Neural progenitor cell (in vitro differentiated cells): Measurements from ENCODE around the gene APOBEC3F. TPM values are rescaled to one million over a fixed set of nuclear protein-coding genes. Genes with fewer than 3 reads are reported as not detected.

ENCODE experiments used
- DNase-seq: peaks from one replicate; pipeline ENCODE4 v3.0.0-alpha.2; 2016; ENCODE audit warnings: low spot score
- H2AFZ ChIP-seq: fragments of 200-600 bp; sonication (generic); replicated peaks from 2 replicates; pipeline ENCODE4 v1.6.1; 2016; ENCODE audit warnings: antibody characterized with exemption
- H3F3A ChIP-seq: fragments of 200-600 bp; sonication (generic); 2 replicates; pipeline ENCODE4 v1.6.1; 2016; ENCODE audit warnings: antibody characterized with exemption, low read depth
- H3K27ac ChIP-seq: fragments of 200-600 bp; sonication (generic); 2 replicates; pipeline ENCODE4 v1.5.1; 2016; ENCODE audit warnings: mild to moderate bottlenecking
- H3K27me3 ChIP-seq: fragments of 200-600 bp; sonication (generic); 2 replicates; pipeline ENCODE4 v1.6.1; 2016; ENCODE audit warnings: mild to moderate bottlenecking, moderate library complexity
- H3K36me3 ChIP-seq: fragments of 200-600 bp; sonication (generic); 2 replicates; pipeline ENCODE4 v1.5.1; 2016
- H3K4me1 ChIP-seq: fragments of 200-600 bp; sonication (generic); 2 replicates; pipeline ENCODE4 v1.6.1; 2016; ENCODE audit warnings: mixed run types
- H3K4me2 ChIP-seq: fragments of 200-600 bp; sonication (generic); 2 replicates; pipeline ENCODE4 v1.6.1; 2016
- H3K4me3 ChIP-seq: fragments of 200-600 bp; sonication (generic); 2 replicates; pipeline ENCODE4 v1.5.1; 2016
- H3K79me2 ChIP-seq: fragments of 200-600 bp; sonication (generic); 2 replicates; pipeline ENCODE4 v1.6.1; 2016; ENCODE audit warnings: low read depth
- H3K9ac ChIP-seq: fragments of 200-600 bp; sonication (generic); 2 replicates; pipeline ENCODE4 v1.6.1; 2016
- H3K9me3 ChIP-seq: fragments of 200-600 bp; sonication (generic); 2 replicates; pipeline ENCODE4 v1.5.1; 2016; ENCODE audit warnings: low read depth
- H4K20me1 ChIP-seq: fragments of 200-600 bp; sonication (generic); 2 replicates; pipeline ENCODE4 v1.6.1; 2016; ENCODE audit warnings: low read depth
- H3K27ac Mint-ChIP-seq: 3 replicates; pipeline ENCODE4 v1.8.0; 2021; ENCODE audit warnings: mixed read lengths
- H3K27me3 Mint-ChIP-seq: 2 replicates; pipeline ENCODE4 v1.8.0; 2022; ENCODE audit warnings: low read depth, mild to moderate bottlenecking, inconsistent platforms, moderate library complexity, mixed read lengths; ENCODE audit not compliant: insufficient read depth
- H3K36me3 Mint-ChIP-seq: 3 replicates; pipeline ENCODE4 v1.8.0; 2021; ENCODE audit warnings: mixed read lengths
- H3K4me1 Mint-ChIP-seq: 3 replicates; pipeline ENCODE4 v1.8.0; 2021; ENCODE audit warnings: mixed read lengths
- H3K4me3 Mint-ChIP-seq: 3 replicates; pipeline ENCODE4 v1.8.0; 2021; ENCODE audit warnings: mild to moderate bottlenecking, moderate library complexity, mixed read lengths
- H3K9me3 Mint-ChIP-seq: 3 replicates; pipeline ENCODE4 v1.8.0; 2020; ENCODE audit warnings: mixed read lengths
- EZH2 ChIP-seq: fragments of 200-600 bp; sonication (generic); IDR thresholded peaks from 2 replicates; pipeline ENCODE4 v1.6.1; 2017; ENCODE audit warnings: antibody characterized with exemption, mild to moderate bottlenecking, moderate library complexity
- EZH2phosphoT487 ChIP-seq: fragments of 200-600 bp; sonication (generic); IDR thresholded peaks from 2 replicates; pipeline ENCODE4 v1.6.1; 2017; ENCODE audit warnings: antibody characterized with exemption
- total RNA-seq: library from RNA; depleted of rRNA; stranded (reverse); fragments of >200 nt; gene quantifications from 2 replicates; pipeline ENCODE4 v1.2.3, GENCODE V29; 2015; ENCODE audit warnings: low replicate concordance
- TF ChIP-seq, protein P1 (sequence below): fragments of 200-600 bp; sonication (generic); IDR thresholded peaks from 2 replicates; pipeline ENCODE4 v1.5.1; 2017; ENCODE audit warnings: antibody characterized with exemption, mild to moderate bottlenecking

Gene APOBEC3F
- total RNA-seq, 1 donor from 2014 or later = 0.45 TPM

- H3K36me3 ChIP-seq = no peaks in the 10 kb centered on the region
- H4K20me1 ChIP-seq = no peaks in the 10 kb centered on the region
- Mint-ChIP-seq H3K27me3 (peaks cover 4% of the 10 kb centered on the region), H3K4me3 (peak overlapping the region; percentile 5), H3K36me3 (no peaks in the 10 kb centered on the region), H3K4me1 (peaks cover 27% of the 10 kb centered on the region), H3K9me3 (no peaks in the 10 kb centered on the region), H3K27ac (peak overlapping the region; percentile 47)
- peak overlapping the region; percentile 66 for H3K4me2 ChIP-seq
- peak; percentile 75 for DNase-seq
- H3K27me3 ChIP-seq = no peaks in the 10 kb centered on the region
- no peak overlapping the region for H3K9ac ChIP-seq
- H3K9me3 ChIP-seq = no peaks in the 10 kb centered on the region
- H3K4me3 ChIP-seq = no peak overlapping the region
- no peaks in the 10 kb centered on the region for H3K79me2 ChIP-seq
- H3F3A ChIP-seq = peaks cover 4% of the 10 kb centered on the region
- TF ChIP-seq, protein P1, sequence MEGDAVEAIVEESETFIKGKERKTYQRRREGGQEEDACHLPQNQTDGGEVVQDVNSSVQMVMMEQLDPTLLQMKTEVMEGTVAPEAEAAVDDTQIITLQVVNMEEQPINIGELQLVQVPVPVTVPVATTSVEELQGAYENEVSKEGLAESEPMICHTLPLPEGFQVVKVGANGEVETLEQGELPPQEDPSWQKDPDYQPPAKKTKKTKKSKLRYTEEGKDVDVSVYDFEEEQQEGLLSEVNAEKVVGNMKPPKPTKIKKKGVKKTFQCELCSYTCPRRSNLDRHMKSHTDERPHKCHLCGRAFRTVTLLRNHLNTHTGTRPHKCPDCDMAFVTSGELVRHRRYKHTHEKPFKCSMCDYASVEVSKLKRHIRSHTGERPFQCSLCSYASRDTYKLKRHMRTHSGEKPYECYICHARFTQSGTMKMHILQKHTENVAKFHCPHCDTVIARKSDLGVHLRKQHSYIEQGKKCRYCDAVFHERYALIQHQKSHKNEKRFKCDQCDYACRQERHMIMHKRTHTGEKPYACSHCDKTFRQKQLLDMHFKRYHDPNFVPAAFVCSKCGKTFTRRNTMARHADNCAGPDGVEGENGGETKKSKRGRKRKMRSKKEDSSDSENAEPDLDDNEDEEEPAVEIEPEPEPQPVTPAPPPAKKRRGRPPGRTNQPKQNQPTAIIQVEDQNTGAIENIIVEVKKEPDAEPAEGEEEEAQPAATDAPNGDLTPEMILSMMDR = no peak
- TF ChIP-seq EZH2phosphoT487 (no peak), EZH2 (no peak)
- H3K4me1 ChIP-seq = peaks cover 11% of the 10 kb centered on the region
- H2AFZ ChIP-seq = peak overlapping the region; percentile 66
- no peak overlapping the region for H3K27ac ChIP-seq
Observed at GRCh38 chr22:39087881-39088684, 47.4 kb downstream of the APOBEC3F start.

DNA sequence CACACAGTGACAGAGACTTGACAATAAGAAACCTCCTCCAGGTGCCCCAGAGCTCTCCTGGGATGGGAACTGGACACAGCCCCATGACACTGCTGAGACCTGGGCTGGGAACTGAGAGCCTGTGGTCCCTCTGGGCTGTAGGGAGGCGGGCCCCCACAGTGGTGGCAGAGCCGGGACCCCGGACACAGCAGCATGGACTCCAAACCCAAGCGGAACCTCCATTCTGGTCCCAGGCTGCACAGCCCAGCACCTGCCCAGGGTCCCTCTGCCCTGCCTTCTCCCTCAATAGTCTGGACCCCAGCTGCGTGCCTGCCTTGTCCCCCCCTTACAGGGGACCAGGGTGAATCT lies 48.0 kb downstream of the APOBEC3F start:
- Histone ChIP-seq H4K20me1 (no peaks in the 10 kb centered on the region), H3K79me2 (no peaks in the 10 kb centered on the region), H3F3A (peaks cover 4% of the 10 kb centered on the region), H3K4me2 (peak overlapping the region; percentile 66), H3K4me1 (peaks cover 11% of the 10 kb centered on the region), H3K4me3 (no peak overlapping the region), H3K9me3 (no peaks in the 10 kb centered on the region), H2AFZ (no peak overlapping the region), H3K36me3 (no peaks in the 10 kb centered on the region), H3K27me3 (no peaks in the 10 kb centered on the region), H3K9ac (no peak overlapping the region), H3K27ac (no peak overlapping the region)
- Mint-ChIP-seq H3K4me1 (peaks cover 27% of the 10 kb centered on the region), H3K9me3 (no peaks in the 10 kb centered on the region), H3K27ac (peak overlapping the region; percentile 47), H3K27me3 (peaks cover 4% of the 10 kb centered on the region), H3K4me3 (peak overlapping the region; percentile 5), H3K36me3 (no peaks in the 10 kb centered on the region)
- no peak for DNase-seq
- TF ChIP-seq EZH2 = no peak
- TF ChIP-seq, protein P1 = no peak
- TF ChIP-seq EZH2phosphoT487 = no peak

- Histone ChIP-seq H3K4me3 (no peak overlapping the region), H3K4me1 (peaks cover 11% of the 10 kb centered on the region), H3K36me3 (no peaks in the 10 kb centered on the region), H2AFZ (no peak overlapping the region), H3K4me2 (no peak overlapping the region), H3K27ac (no peak overlapping the region), H4K20me1 (no peaks in the 10 kb centered on the region), H3K27me3 (no peaks in the 10 kb centered on the region), H3F3A (peaks cover 4% of the 10 kb centered on the region), H3K9ac (no peak overlapping the region), H3K9me3 (no peaks in the 10 kb centered on the region), H3K79me2 (no peaks in the 10 kb centered on the region)
- peaks cover 27% of the 10 kb centered on the region for H3K4me1 Mint-ChIP-seq
- DNase-seq = no peak
- no peak overlapping the region for H3K27ac Mint-ChIP-seq
- no peak overlapping the region for H3K4me3 Mint-ChIP-seq
- no peaks in the 10 kb centered on the region for H3K36me3 Mint-ChIP-seq
- TF ChIP-seq EZH2phosphoT487 (no peak), EZH2 (no peak)
- TF ChIP-seq, protein P1 = no peak
- H3K27me3 Mint-ChIP-seq = peaks cover 4% of the 10 kb centered on the region
- no peaks in the 10 kb centered on the region for H3K9me3 Mint-ChIP-seq
Observed at GRCh38 chr22:39089928-39090327, 49.3 kb downstream of the APOBEC3F start.
